Measurements from ENCODE around the gene C2orf66.

C2orf66 gene

DNA sequence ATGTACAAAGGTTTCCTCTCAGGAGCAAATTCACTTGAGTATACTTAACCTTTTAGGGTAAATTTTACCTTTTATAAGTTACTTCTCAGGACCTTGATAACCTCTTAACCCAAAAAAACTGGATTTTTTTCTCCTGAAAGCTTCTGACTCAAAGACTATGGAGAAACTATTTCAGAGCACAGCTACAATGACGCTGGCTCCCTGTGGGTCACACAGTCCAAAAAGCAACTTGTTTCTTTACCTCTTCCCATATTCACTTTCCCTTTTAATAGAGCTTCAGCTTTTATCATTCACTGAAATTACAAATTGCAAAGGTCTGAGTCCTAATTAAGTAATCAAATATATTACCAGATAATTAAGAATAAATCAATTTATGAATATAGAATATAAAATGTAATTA lies 42.1 kb downstream of the C2orf66 start:
- in situ Hi-C loops (cut with MboI; ENCODE audit: low sequenced_read_pairs): no loop called here

GRCh38 chr2:196759378-196759706 lies 49.8 kb downstream of the C2orf66 start:
- in situ Hi-C loops (cut with MboI; ENCODE audit: low sequenced_read_pairs): no loop called here

- in situ Hi-C loops (cut with MboI; ENCODE audit: low sequenced_read_pairs): no loop called here
Measured at GRCh38 chr2:196758474-196759377, 50.4 kb downstream of the C2orf66 start.

Data from HL-60/S4 treated with retinoic acid at 250 ng/mL for 4 days and 3 days (cell line).